Body of pancreas (tissue), 4 donors: ENCODE measurements around the gene ROR1.

Experiments used
- POLR2A ChIP-seq, 3 donors: fragments of 450-650 bp; IDR thresholded peaks; one replicate each; pipeline ENCODE4 v1.6.1; 2016; ENCODE audit warnings: antibody characterized with exemption in 3 of 3, mild to moderate bottlenecking in 2 of 3
- TF ChIP-seq, protein P1 (sequence below), 7 experiments: fragments of 450-650 bp in 4 of 7; fragments of 200-600 bp in 3 of 7; sonication (generic) in 3 of 7; IDR thresholded peaks; one replicate each; pipeline ENCODE4 v1.5.1; 2016 to 2019; ENCODE audit warnings: antibody characterized with exemption in 7 of 7

DNA sequence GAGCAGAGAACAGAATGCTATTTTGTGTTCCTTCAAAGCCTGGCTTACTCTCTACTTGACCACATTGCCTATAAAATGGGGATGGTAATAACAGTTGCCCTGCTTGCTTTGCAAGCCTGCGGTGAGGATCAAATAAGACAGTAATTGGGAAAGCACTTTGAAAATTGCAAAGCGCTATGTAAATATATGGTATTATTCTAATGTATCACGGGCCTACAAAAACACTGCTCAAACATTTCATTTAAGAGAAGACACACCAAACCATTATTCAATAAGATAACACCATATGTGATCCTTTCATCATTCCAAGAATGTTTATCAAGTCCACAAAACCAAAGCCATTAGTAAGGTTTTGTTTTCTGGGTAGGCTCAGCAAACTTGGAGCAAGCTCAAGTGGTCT, 208.4 kb downstream of the ROR1 start:
- TF ChIP-seq, protein P1, sequence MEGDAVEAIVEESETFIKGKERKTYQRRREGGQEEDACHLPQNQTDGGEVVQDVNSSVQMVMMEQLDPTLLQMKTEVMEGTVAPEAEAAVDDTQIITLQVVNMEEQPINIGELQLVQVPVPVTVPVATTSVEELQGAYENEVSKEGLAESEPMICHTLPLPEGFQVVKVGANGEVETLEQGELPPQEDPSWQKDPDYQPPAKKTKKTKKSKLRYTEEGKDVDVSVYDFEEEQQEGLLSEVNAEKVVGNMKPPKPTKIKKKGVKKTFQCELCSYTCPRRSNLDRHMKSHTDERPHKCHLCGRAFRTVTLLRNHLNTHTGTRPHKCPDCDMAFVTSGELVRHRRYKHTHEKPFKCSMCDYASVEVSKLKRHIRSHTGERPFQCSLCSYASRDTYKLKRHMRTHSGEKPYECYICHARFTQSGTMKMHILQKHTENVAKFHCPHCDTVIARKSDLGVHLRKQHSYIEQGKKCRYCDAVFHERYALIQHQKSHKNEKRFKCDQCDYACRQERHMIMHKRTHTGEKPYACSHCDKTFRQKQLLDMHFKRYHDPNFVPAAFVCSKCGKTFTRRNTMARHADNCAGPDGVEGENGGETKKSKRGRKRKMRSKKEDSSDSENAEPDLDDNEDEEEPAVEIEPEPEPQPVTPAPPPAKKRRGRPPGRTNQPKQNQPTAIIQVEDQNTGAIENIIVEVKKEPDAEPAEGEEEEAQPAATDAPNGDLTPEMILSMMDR (IDR thresholded peaks at IDR 0.05), result no peak
- no peak for TF ChIP-seq POLR2A (IDR thresholded peaks at IDR 0.05)
